ENCODE results near the gene AGXT. TPM values are rescaled to one million over a fixed set of nuclear protein-coding genes. Genes with fewer than 3 reads are reported as not detected.

AGXT gene
- under 1 TPM in 1 of 4 donors, not detected in 3; 0.80 TPM for total RNA-seq

GRCh38 chr2:240868286-240869108 lies at the start of gene AGXT:
AGXT (plus strand) TSS chr2:240868824; CDS start chr2:240868866, 42 bp downstream.
- H3K27ac ChIP-seq: no peak within 1 kb of the TSS
- no peaks in the 10 kb centered on the region for H3K36me3 ChIP-seq
- H3K4me3 ChIP-seq: no peak within 1 kb of the TSS
- WGBS: 78% methylated on average over 21 of the region's 21 CpGs
- H3K9me3 ChIP-seq: no peaks in the 10 kb centered on the region
- H3K27me3 ChIP-seq: peaks cover 3% of the 10 kb centered on the region
- DNase-seq (ENCODE audit: low spot score in 2 of 2): no peak
- TF ChIP-seq CTCF (IDR thresholded peaks at IDR 0.05) (no peak), EP300 (IDR thresholded peaks at IDR 0.05) (no peak), POLR2AphosphoS5 (IDR thresholded peaks at IDR 0.05) (no peak), POLR2A (IDR thresholded peaks at IDR 0.05) (no peak)
- H3K4me1 ChIP-seq: no peaks in the 10 kb centered on the region

- H3K27me3 ChIP-seq: peaks cover 88% of the 10 kb centered on the region
Measured at GRCh38 chr2:240819126-240819857, 49.3 kb upstream of the AGXT start.

GRCh38 chr2:240819858-240820606 lies 48.6 kb upstream of the AGXT start, which contains the start of gene KIF1A:
KIF1A (minus strand) TSS chr2:240820219; CDS start chr2:240797752, 22,467 bp downstream.
- peaks cover 88% of the 10 kb centered on the region for H3K27me3 ChIP-seq
- TF ChIP-seq EP300 (IDR thresholded peaks at IDR 0.05): no peak
- no peak for TF ChIP-seq POLR2A (IDR thresholded peaks at IDR 0.05)
- TF ChIP-seq CTCF (IDR thresholded peaks at IDR 0.05): no peak
- TF ChIP-seq POLR2AphosphoS5 (IDR thresholded peaks at IDR 0.05): no peak
- H3K36me3 ChIP-seq: no peaks in the 10 kb centered on the region
- peak in 1 of 2 donors; percentile 57 for DNase-seq (ENCODE audit: low spot score in 2 of 2)
- peaks cover 27% of the 10 kb centered on the region for H3K4me1 ChIP-seq
- no CpG with 5 or more reads among the region's 104 CpGs for WGBS
- peak within 1 kb of the TSS; percentile 40 for H3K4me3 ChIP-seq
- H3K27ac ChIP-seq: no peak within 1 kb of the TSS
- H3K9me3 ChIP-seq: no peaks in the 10 kb centered on the region

More at GRCh38 chr2:240819126-240819857, 49.3 kb upstream of the AGXT start:
- no peaks in the 10 kb centered on the region for H3K36me3 ChIP-seq
- TF ChIP-seq POLR2A (IDR thresholded peaks at IDR 0.05): no peak
- TF ChIP-seq POLR2AphosphoS5 (IDR thresholded peaks at IDR 0.05): no peak
- TF ChIP-seq CTCF (IDR thresholded peaks at IDR 0.05): no peak
- TF ChIP-seq EP300 (IDR thresholded peaks at IDR 0.05): no peak
- peaks cover 27% of the 10 kb centered on the region for H3K4me1 ChIP-seq
- H3K9me3 ChIP-seq: no peaks in the 10 kb centered on the region
- H3K4me3 ChIP-seq: peak overlapping the region; percentile 40
- H3K27ac ChIP-seq: no peak overlapping the region
- no peak for DNase-seq (ENCODE audit: low spot score in 2 of 2)
- WGBS: no CpG with 5 or more reads among the region's 81 CpGs

GRCh38 chr2:240820607-240821428 lies 47.8 kb upstream of the AGXT start:
- 2% methylated on average over 18 of the region's 64 CpGs for WGBS
- Histone ChIP-seq H3K27ac (no peak overlapping the region), H3K36me3 (no peaks in the 10 kb centered on the region), H3K4me3 (peak overlapping the region; percentile 40), H3K27me3 (peaks cover 88% of the 10 kb centered on the region), H3K4me1 (peaks cover 27% of the 10 kb centered on the region), H3K9me3 (no peaks in the 10 kb centered on the region)
- TF ChIP-seq POLR2AphosphoS5 (IDR thresholded peaks at IDR 0.05) (no peak), POLR2A (IDR thresholded peaks at IDR 0.05) (no peak), CTCF (IDR thresholded peaks at IDR 0.05) (no peak), EP300 (IDR thresholded peaks at IDR 0.05) (no peak)
- no peak for DNase-seq (ENCODE audit: low spot score in 2 of 2)
